ENCODE measurements around the gene GREM2.

- TF ChIP-seq RAD21 (IDR thresholded peaks at IDR 0.05; ENCODE audit: low read depth), result no peak
- TF ChIP-seq CREB1 (IDR thresholded peaks at IDR 0.05; ENCODE audit: low read depth), result no peak
- no peak for TF ChIP-seq USF1 (IDR thresholded peaks at IDR 0.05)
- no peak for TF ChIP-seq ZBTB7A (IDR thresholded peaks at IDR 0.05; ENCODE audit: low read depth)
- TF ChIP-seq REST (IDR thresholded peaks at IDR 0.05; ENCODE audit: low read depth), result no peak
- TF ChIP-seq YY1 (IDR thresholded peaks at IDR 0.05; ENCODE audit: low read depth), result no peak
- TF ChIP-seq, protein P1, sequence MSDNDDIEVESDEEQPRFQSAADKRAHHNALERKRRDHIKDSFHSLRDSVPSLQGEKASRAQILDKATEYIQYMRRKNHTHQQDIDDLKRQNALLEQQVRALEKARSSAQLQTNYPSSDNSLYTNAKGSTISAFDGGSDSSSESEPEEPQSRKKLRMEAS (IDR thresholded peaks at IDR 0.05), result no peak
- no peak for TF ChIP-seq TCF12 (IDR thresholded peaks at IDR 0.05; ENCODE audit: low read depth)
- no peak for TF ChIP-seq EP300 (IDR thresholded peaks at IDR 0.05; ENCODE audit: borderline replicate concordance)
- no peak for TF ChIP-seq EGR1 (IDR thresholded peaks at IDR 0.05)
- TF ChIP-seq NFIC (IDR thresholded peaks at IDR 0.05), result no peak
- TF ChIP-seq TAF1 (IDR thresholded peaks at IDR 0.05; ENCODE audit: low read depth), result no peak
- no peak for TF ChIP-seq TEAD4 (IDR thresholded peaks at IDR 0.05)
Measured at GRCh38 chr1:240607006-240607405, 4.9 kb downstream of the GREM2 start.
